Fibroblast of lung (primary cell): Measurements from ENCODE around the gene SHC4. TPM values are rescaled to one million over a fixed set of nuclear protein-coding genes. Genes with fewer than 3 reads are reported as not detected.

Experiments used
- DNase-seq, 2 donors: peaks; one replicate each; pipeline versions ENCODE4 v3.0.0 to v3.0.0-alpha.2; 2010; ENCODE audit warnings: low read depth in 2 of 2
- H2AFZ ChIP-seq: 2 replicates; pipeline ENCODE4 v1.5.1; 2012; ENCODE audit warnings: low read length, control low read depth, inconsistent platforms
- H3K27ac ChIP-seq: 2 replicates; pipeline ENCODE4 v1.5.1; 2011; ENCODE audit warnings: low read length, control low read depth; ENCODE audit not compliant: insufficient read depth
- H3K27me3 ChIP-seq: 2 replicates; pipeline ENCODE4 v1.5.1; 2011; ENCODE audit warnings: mild to moderate bottlenecking, low read length; ENCODE audit not compliant: control insufficient read depth, insufficient read depth
- H3K36me3 ChIP-seq: 2 replicates; pipeline ENCODE4 v1.5.1; 2011; ENCODE audit warnings: low read length; ENCODE audit not compliant: control insufficient read depth, insufficient read depth
- H3K4me1 ChIP-seq: 2 replicates; pipeline ENCODE4 v1.5.1; 2011; ENCODE audit warnings: low read length; ENCODE audit not compliant: control insufficient read depth, insufficient read depth; ENCODE audit errors: extremely low read depth
- H3K4me2 ChIP-seq: 2 replicates; pipeline ENCODE4 v1.5.1; 2011; ENCODE audit warnings: low read length, control low read depth; ENCODE audit not compliant: insufficient read depth; ENCODE audit errors: extremely low read depth
- H3K4me3 ChIP-seq, 4 experiments: fragments of 200-600 bp in 1 of 4; sonication (generic) in 1 of 4; replicated peaks in 1 of 4; 2 replicates each; pipeline ENCODE4 v1.5.1; 2011 to 2016; ENCODE audit warnings: low read length in 4 of 4, low read depth in 3 of 4, mild to moderate bottlenecking in 3 of 4, control low read depth in 2 of 4, inconsistent platforms in 1 of 4, mixed read lengths in 1 of 4; ENCODE audit not compliant: insufficient read depth in 1 of 4; ENCODE audit errors: control extremely low read depth in 1 of 4
- H3K79me2 ChIP-seq: 2 replicates; pipeline ENCODE4 v1.5.1; 2012; ENCODE audit warnings: mild to moderate bottlenecking, low read length, inconsistent platforms; ENCODE audit not compliant: control insufficient read depth, insufficient read depth
- H3K9ac ChIP-seq: 2 replicates; pipeline ENCODE4 v1.5.1; 2011; ENCODE audit warnings: mild to moderate bottlenecking, low read length, control low read depth; ENCODE audit not compliant: insufficient read depth
- H3K9me3 ChIP-seq: 2 replicates; pipeline ENCODE4 v1.5.1; 2012; ENCODE audit warnings: low read depth, low read length; ENCODE audit not compliant: control insufficient read depth, insufficient read depth
- H4K20me1 ChIP-seq: 2 replicates; pipeline ENCODE4 v1.5.1; 2011; ENCODE audit warnings: low read length; ENCODE audit not compliant: control insufficient read depth, insufficient read depth; ENCODE audit errors: extremely low read depth
- EZH2 ChIP-seq: IDR thresholded peaks from 2 replicates; pipeline ENCODE4 v1.5.1; 2012; ENCODE audit warnings: low read length, control low read depth, mild to moderate bottlenecking; ENCODE audit errors: missing control alignments
- polyA plus RNA-seq, 2 donors: library from polyadenylated mRNA; depleted of rRNA in 1 of 2; stranded (reverse) in 1 of 2; unstranded in 1 of 2; fragments of >200 nt; gene quantifications; 2 replicates each; pipeline ENCODE4 v1.2.1, GENCODE V29; 2011 to 2012; ENCODE audit warnings: missing spikeins in 1 of 2
- total RNA-seq: library from RNA; depleted of rRNA; stranded (reverse); fragments of >200 nt; gene quantifications from 2 replicates; pipeline ENCODE4 v1.2.1, GENCODE V29; 2014
- TF ChIP-seq, protein P1 (sequence below), 2 donors: IDR thresholded peaks in 1 of 2; conservative IDR thresholded peaks in 1 of 2; 1 replicate in 1 of 2; 2 replicates in 1 of 2; pipeline ENCODE4 v1.5.1; 2011 to 2012; ENCODE audit warnings: low read length in 2 of 2, control low read depth in 1 of 2, inconsistent platforms in 1 of 2, low read depth in 1 of 2, mild to moderate bottlenecking in 1 of 2

The SHC4 gene
- total and polyA plus RNA-seq, 2 donors (not counting 1 experiment from before 2014, with no cell fraction given) = 0.75 to 1.5 TPM

DNA sequence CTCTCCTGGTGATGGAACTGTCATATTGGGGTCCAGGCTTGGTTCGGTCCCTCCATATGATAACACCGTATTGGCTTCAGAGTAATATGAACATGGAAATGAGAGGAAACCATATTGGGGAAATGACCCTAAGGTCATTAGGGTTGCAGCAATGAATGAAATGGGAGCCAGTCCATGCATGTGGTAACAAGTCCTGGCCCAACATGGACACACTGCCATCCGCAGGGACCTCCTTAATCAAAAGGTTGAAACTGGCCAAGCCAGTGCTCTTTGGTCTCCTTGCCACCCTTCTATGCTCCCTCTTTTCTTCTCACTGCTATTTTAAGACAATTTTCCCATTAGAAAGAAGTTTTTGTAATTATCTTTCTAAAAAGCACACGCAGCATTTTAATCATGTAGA, 8.3 kb downstream of the SHC4 start:
- Histone ChIP-seq H2AFZ (no peak overlapping the region), H3K4me3 (no peak overlapping the region), H3K4me1 (no peaks in the 10 kb centered on the region), H3K27ac (no peak overlapping the region), H3K27me3 (no peaks in the 10 kb centered on the region), H3K9ac (no peak overlapping the region), H3K79me2 (no peaks in the 10 kb centered on the region), H3K4me2 (no peak overlapping the region), H3K36me3 (no peaks in the 10 kb centered on the region), H3K9me3 (no peaks in the 10 kb centered on the region), H4K20me1 (no peaks in the 10 kb centered on the region)
- TF ChIP-seq, protein P1, sequence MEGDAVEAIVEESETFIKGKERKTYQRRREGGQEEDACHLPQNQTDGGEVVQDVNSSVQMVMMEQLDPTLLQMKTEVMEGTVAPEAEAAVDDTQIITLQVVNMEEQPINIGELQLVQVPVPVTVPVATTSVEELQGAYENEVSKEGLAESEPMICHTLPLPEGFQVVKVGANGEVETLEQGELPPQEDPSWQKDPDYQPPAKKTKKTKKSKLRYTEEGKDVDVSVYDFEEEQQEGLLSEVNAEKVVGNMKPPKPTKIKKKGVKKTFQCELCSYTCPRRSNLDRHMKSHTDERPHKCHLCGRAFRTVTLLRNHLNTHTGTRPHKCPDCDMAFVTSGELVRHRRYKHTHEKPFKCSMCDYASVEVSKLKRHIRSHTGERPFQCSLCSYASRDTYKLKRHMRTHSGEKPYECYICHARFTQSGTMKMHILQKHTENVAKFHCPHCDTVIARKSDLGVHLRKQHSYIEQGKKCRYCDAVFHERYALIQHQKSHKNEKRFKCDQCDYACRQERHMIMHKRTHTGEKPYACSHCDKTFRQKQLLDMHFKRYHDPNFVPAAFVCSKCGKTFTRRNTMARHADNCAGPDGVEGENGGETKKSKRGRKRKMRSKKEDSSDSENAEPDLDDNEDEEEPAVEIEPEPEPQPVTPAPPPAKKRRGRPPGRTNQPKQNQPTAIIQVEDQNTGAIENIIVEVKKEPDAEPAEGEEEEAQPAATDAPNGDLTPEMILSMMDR (conservative IDR thresholded peaks at IDR 0.05 in 1 of 2, IDR thresholded peaks at IDR 0.05 in 1 of 2; ENCODE audit: low read depth in 1 of 2, low read length in 2 of 2) = no peak
- no peak for TF ChIP-seq EZH2
- no peak for DNase-seq

DNA sequence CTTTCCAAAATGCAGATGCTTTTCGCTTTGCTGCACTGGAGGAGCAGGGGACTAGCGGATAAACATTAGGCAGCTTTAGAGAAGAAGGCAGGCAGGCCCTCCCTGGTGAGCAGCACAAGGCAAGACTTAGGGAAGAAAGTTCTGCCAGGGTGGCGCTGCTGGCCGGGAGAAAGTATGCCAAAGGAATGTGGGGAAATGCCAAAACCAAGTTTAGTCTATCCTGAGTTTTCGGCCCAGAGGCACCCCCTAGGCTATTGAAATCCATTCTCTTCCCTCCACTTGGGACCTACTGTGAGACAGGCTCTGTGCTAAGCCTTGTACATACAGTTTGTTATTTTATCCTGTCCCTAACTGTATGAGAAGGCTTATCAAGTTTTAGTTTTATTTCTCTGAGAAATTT, 9.2 kb downstream of the SHC4 start:
- no peaks in the 10 kb centered on the region for H3K36me3 ChIP-seq
- DNase-seq = peak; percentile 12 to 67
- no peak for TF ChIP-seq EZH2
- no peak overlapping the region for H3K4me3 ChIP-seq
- H3K9ac ChIP-seq = no peak overlapping the region
- H3K79me2 ChIP-seq = no peaks in the 10 kb centered on the region
- H3K4me2 ChIP-seq = no peak overlapping the region
- H2AFZ ChIP-seq = no peak overlapping the region
- no peaks in the 10 kb centered on the region for H3K4me1 ChIP-seq
- no peak overlapping the region for H3K27ac ChIP-seq
- no peaks in the 10 kb centered on the region for H3K27me3 ChIP-seq
- H4K20me1 ChIP-seq = no peaks in the 10 kb centered on the region
- no peaks in the 10 kb centered on the region for H3K9me3 ChIP-seq

DNA sequence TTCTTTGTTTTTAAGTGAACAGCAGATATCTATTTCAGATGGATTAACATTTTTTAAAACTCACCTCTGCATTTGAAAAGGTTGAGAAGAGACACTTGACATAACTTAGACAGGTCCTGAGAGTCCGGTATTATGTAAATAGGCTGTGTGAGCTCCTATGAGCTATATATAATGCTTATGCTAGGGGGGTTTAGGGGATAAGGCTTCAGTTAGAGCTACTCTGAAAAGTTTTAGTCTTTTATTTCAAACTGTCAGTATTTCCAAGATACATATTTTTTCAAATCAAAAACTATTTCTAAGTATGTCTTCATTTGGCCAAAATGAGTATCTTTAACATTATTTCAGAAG, 16.9 kb downstream of the SHC4 start:
- Histone ChIP-seq H3K36me3 (no peaks in the 10 kb centered on the region), H3K27me3 (no peaks in the 10 kb centered on the region), H3K9me3 (no peaks in the 10 kb centered on the region), H3K9ac (no peak overlapping the region), H3K79me2 (no peaks in the 10 kb centered on the region), H3K4me2 (no peak overlapping the region), H3K4me3 (no peak overlapping the region), H2AFZ (no peak overlapping the region), H3K27ac (no peak overlapping the region), H4K20me1 (no peaks in the 10 kb centered on the region), H3K4me1 (peaks cover 5% of the 10 kb centered on the region)
- DNase-seq = no peak
- TF ChIP-seq, protein P1 (conservative IDR thresholded peaks at IDR 0.05 in 1 of 2, IDR thresholded peaks at IDR 0.05 in 1 of 2; ENCODE audit: low read depth in 1 of 2, low read length in 2 of 2) = no peak
- no peak for TF ChIP-seq EZH2
